ENCODE measurements around the gene C19orf33.

The C19orf33 gene

GRCh38 chr19:38284422-38284821 is 19.6 kb upstream of the C19orf33 start:
- Histone ChIP-seq H3K4me1 (ENCODE audit: insufficient read depth, low read length, poor library complexity, severe bottlenecking) (peaks cover 20% of the 10 kb centered on the region), H3K36me3 (ENCODE audit: insufficient read depth, low read length) (peaks cover 60% of the 10 kb centered on the region; the same call in 1 of the 2 replicates), H3K9ac (ENCODE audit: low read depth, low read length, poor library complexity, severe bottlenecking) (no peak overlapping the region), H3K9me2 (replicated peaks; ENCODE audit: low read depth, low read length) (no peaks in the 10 kb centered on the region), H3K27me3 (ENCODE audit: insufficient read depth, low read length, poor library complexity, severe bottlenecking) (no peaks in the 10 kb centered on the region), H4K20me1 (ENCODE audit: insufficient read depth, low read length, poor library complexity, severe bottlenecking) (peaks cover 6% of the 10 kb centered on the region), H3F3A (ENCODE audit: low read depth) (no peaks in the 10 kb centered on the region), H3K4me3 (ENCODE audit: low read length, poor library complexity, severe bottlenecking) (no peak overlapping the region), H3K9me3 (ENCODE audit: insufficient read depth, low read depth, low read length) (no peaks in the 10 kb centered on the region), H3K4me2 (ENCODE audit: low read depth, low read length, poor library complexity, severe bottlenecking) (no peak overlapping the region), H3K79me2 (ENCODE audit: insufficient read depth, low read length) (peaks cover 47% of the 10 kb centered on the region; the same call in 1 of the 2 replicates), H2AFZ (ENCODE audit: low read length) (no peak overlapping the region)
- TF ChIP-seq CTCF (conservative IDR thresholded peaks at IDR 0.05; ENCODE audit: low read length) (no peak), EZH2phosphoT487 (IDR thresholded peaks at IDR 0.05; ENCODE audit: borderline replicate concordance) (no peak)

GRCh38 chr19:38285567-38285966 is 18.5 kb upstream of the C19orf33 start:
- no peaks in the 10 kb centered on the region for H3K9me2 ChIP-seq (replicated peaks; ENCODE audit: low read depth, low read length)
- TF ChIP-seq CTCF (conservative IDR thresholded peaks at IDR 0.05; ENCODE audit: low read length), result no peak
- no peak for TF ChIP-seq EZH2phosphoT487 (IDR thresholded peaks at IDR 0.05; ENCODE audit: borderline replicate concordance)
- H3K4me3 ChIP-seq (ENCODE audit: low read length, poor library complexity, severe bottlenecking), result no peak overlapping the region
- peaks cover 39% of the 10 kb centered on the region; the same call in 1 of the 2 replicates for H3K79me2 ChIP-seq (ENCODE audit: insufficient read depth, low read length)
- H4K20me1 ChIP-seq (ENCODE audit: insufficient read depth, low read length, poor library complexity, severe bottlenecking), result peaks cover 6% of the 10 kb centered on the region
- no peak overlapping the region for H3K9ac ChIP-seq (ENCODE audit: low read depth, low read length, poor library complexity, severe bottlenecking)
- H3F3A ChIP-seq (ENCODE audit: low read depth), result no peaks in the 10 kb centered on the region
- no peaks in the 10 kb centered on the region for H3K9me3 ChIP-seq (ENCODE audit: insufficient read depth, low read depth, low read length)
- no peak overlapping the region for H3K4me2 ChIP-seq (ENCODE audit: low read depth, low read length, poor library complexity, severe bottlenecking)
- peaks cover 64% of the 10 kb centered on the region; the same call in 1 of the 2 replicates for H3K36me3 ChIP-seq (ENCODE audit: insufficient read depth, low read length)
- H2AFZ ChIP-seq (ENCODE audit: low read length), result no peak overlapping the region
- no peaks in the 10 kb centered on the region for H3K27me3 ChIP-seq (ENCODE audit: insufficient read depth, low read length, poor library complexity, severe bottlenecking)
- peaks cover 20% of the 10 kb centered on the region for H3K4me1 ChIP-seq (ENCODE audit: insufficient read depth, low read length, poor library complexity, severe bottlenecking)

GRCh38 chr19:38287604-38288003 is 16.4 kb upstream of the C19orf33 start:
- Histone ChIP-seq H2AFZ (ENCODE audit: low read length) (no peak overlapping the region), H3K4me2 (ENCODE audit: low read depth, low read length, poor library complexity, severe bottlenecking) (no peak overlapping the region), H3K4me3 (ENCODE audit: low read length, poor library complexity, severe bottlenecking) (no peak overlapping the region), H3K9me3 (ENCODE audit: insufficient read depth, low read depth, low read length) (no peaks in the 10 kb centered on the region), H3K9me2 (replicated peaks; ENCODE audit: low read depth, low read length) (no peaks in the 10 kb centered on the region), H3K4me1 (ENCODE audit: insufficient read depth, low read length, poor library complexity, severe bottlenecking) (peaks cover 2% of the 10 kb centered on the region), H4K20me1 (ENCODE audit: insufficient read depth, low read length, poor library complexity, severe bottlenecking) (no peaks in the 10 kb centered on the region), H3F3A (ENCODE audit: low read depth) (no peaks in the 10 kb centered on the region), H3K9ac (ENCODE audit: low read depth, low read length, poor library complexity, severe bottlenecking) (no peak overlapping the region), H3K36me3 (ENCODE audit: insufficient read depth, low read length) (peaks cover 81% of the 10 kb centered on the region; the same call in 1 of the 2 replicates), H3K27me3 (ENCODE audit: insufficient read depth, low read length, poor library complexity, severe bottlenecking) (no peaks in the 10 kb centered on the region), H3K79me2 (ENCODE audit: insufficient read depth, low read length) (peaks cover 19% of the 10 kb centered on the region; the same call in 1 of the 2 replicates)
- TF ChIP-seq CTCF (conservative IDR thresholded peaks at IDR 0.05; ENCODE audit: low read length), result no peak
- no peak for TF ChIP-seq EZH2phosphoT487 (IDR thresholded peaks at IDR 0.05; ENCODE audit: borderline replicate concordance)
